Astrocyte (in vitro differentiated cells and primary cell): ENCODE data around the gene BSND. TPM values are rescaled to one million over a fixed set of nuclear protein-coding genes. Genes with fewer than 3 reads are reported as not detected.

ENCODE experiments used
- DNase-seq: peaks from one replicate; pipeline ENCODE4 v3.0.0-alpha.2; 2010; ENCODE audit warnings: low read depth
- FAIRE-seq: peaks from 2 replicates; lab custom pipeline; 2011; peaks lifted over from hg19 to GRCh38; lab: Jason Lieb, UNC
- H2AFZ ChIP-seq: 2 replicates; pipeline ENCODE4 v1.6.0; 2012; ENCODE audit warnings: low read depth, low read length, inconsistent platforms
- H3K27ac ChIP-seq: 2 replicates; pipeline ENCODE4 v1.5.1; 2011; ENCODE audit warnings: low read depth, low read length, inconsistent platforms
- H3K27me3 ChIP-seq: 2 replicates; pipeline ENCODE4 v1.6.0; 2011; ENCODE audit warnings: low read length, inconsistent platforms; ENCODE audit not compliant: insufficient read depth
- H3K36me3 ChIP-seq: 2 replicates; pipeline ENCODE4 v1.5.1; 2011; ENCODE audit warnings: low read length, inconsistent platforms; ENCODE audit not compliant: insufficient read depth
- H3K4me1 ChIP-seq: 2 replicates; pipeline ENCODE4 v1.5.1; 2011; ENCODE audit warnings: low read length, inconsistent platforms; ENCODE audit not compliant: insufficient read depth
- H3K4me2 ChIP-seq: 2 replicates; pipeline ENCODE4 v1.6.0; 2012; ENCODE audit warnings: low read length, inconsistent platforms
- H3K4me3 ChIP-seq: 2 replicates; pipeline ENCODE4 v1.5.1; 2011; ENCODE audit warnings: low read depth, mild to moderate bottlenecking, low read length, inconsistent platforms; ENCODE audit not compliant: insufficient read depth
- H3K79me2 ChIP-seq: 2 replicates; pipeline ENCODE4 v1.6.0; 2012; ENCODE audit warnings: mild to moderate bottlenecking, low read length, inconsistent platforms; ENCODE audit not compliant: insufficient read depth
- H3K9ac ChIP-seq: 2 replicates; pipeline ENCODE4 v1.6.0; 2012; ENCODE audit warnings: mild to moderate bottlenecking, low read length, inconsistent platforms
- H3K9me3 ChIP-seq: 2 replicates; pipeline ENCODE4 v1.5.1; 2012; ENCODE audit warnings: low read depth, mild to moderate bottlenecking, low read length, inconsistent platforms; ENCODE audit not compliant: insufficient read depth
- H4K20me1 ChIP-seq: 2 replicates; pipeline ENCODE4 v1.6.0; 2012; ENCODE audit warnings: low read length, inconsistent platforms; ENCODE audit not compliant: insufficient read depth
- H3K27ac Mint-ChIP-seq: one replicate; pipeline ENCODE4 v1.8.0; 2021; ENCODE audit warnings: mild to moderate bottlenecking, mixed read lengths; ENCODE audit not compliant: unreplicated experiment
- H3K27me3 Mint-ChIP-seq: one replicate; pipeline ENCODE4 v1.8.0; 2021; ENCODE audit warnings: low read depth, mixed read lengths; ENCODE audit not compliant: unreplicated experiment
- H3K36me3 Mint-ChIP-seq: one replicate; pipeline ENCODE4 v1.8.0; 2021; ENCODE audit warnings: low read depth, mixed read lengths; ENCODE audit not compliant: unreplicated experiment
- H3K4me1 Mint-ChIP-seq: one replicate; pipeline ENCODE4 v1.8.0; 2021; ENCODE audit warnings: low read depth, mixed read lengths; ENCODE audit not compliant: unreplicated experiment
- H3K4me3 Mint-ChIP-seq: one replicate; pipeline ENCODE4 v1.8.0; 2021; ENCODE audit warnings: mild to moderate bottlenecking, moderate library complexity, mixed read lengths; ENCODE audit not compliant: unreplicated experiment
- H3K9me3 Mint-ChIP-seq: one replicate; pipeline ENCODE4 v1.8.0; 2021; ENCODE audit warnings: mild to moderate bottlenecking, mixed read lengths; ENCODE audit not compliant: unreplicated experiment
- CTCF ChIP-seq: IDR thresholded peaks from 2 replicates; pipeline ENCODE4 v1.5.1; 2011; ENCODE audit warnings: low read depth, mild to moderate bottlenecking, inconsistent platforms, low read length, moderate library complexity; ENCODE audit not compliant: insufficient read depth
- EZH2 ChIP-seq: IDR thresholded peaks from 2 replicates; pipeline ENCODE4 v1.6.1; 2012; ENCODE audit warnings: mild to moderate bottlenecking, low read length, inconsistent platforms; ENCODE audit not compliant: insufficient read depth
- total RNA-seq: library from RNA; stranded (reverse); gene quantifications from 2 replicates; pipeline ENCODE4 v1.2.1, GENCODE V29; 2021

Gene BSND
- total RNA-seq, 1 donor from 2014 or later, result not detected

GRCh38 chr1:55051621-55052020 is 52.9 kb downstream of the BSND start:
- TF ChIP-seq EZH2, result no peak
- no peak for TF ChIP-seq CTCF
- no peak overlapping the region for H3K27ac Mint-ChIP-seq
- H3K4me3 Mint-ChIP-seq, result no peak overlapping the region
- FAIRE-seq, result no peak
- Histone ChIP-seq H3K27ac (no peak overlapping the region), H3K4me2 (no peak overlapping the region), H3K9me3 (no peaks in the 10 kb centered on the region), H3K79me2 (no peaks in the 10 kb centered on the region), H3K4me1 (peaks cover 5% of the 10 kb centered on the region), H3K36me3 (no peaks in the 10 kb centered on the region), H2AFZ (no peak overlapping the region), H3K4me3 (no peak overlapping the region), H3K9ac (no peak overlapping the region), H3K27me3 (no peaks in the 10 kb centered on the region), H4K20me1 (no peaks in the 10 kb centered on the region)
- H3K4me1 Mint-ChIP-seq, result peaks cover 4% of the 10 kb centered on the region
- H3K36me3 Mint-ChIP-seq, result no peaks in the 10 kb centered on the region
- no peak for DNase-seq
- H3K27me3 Mint-ChIP-seq, result peaks cover 28% of the 10 kb centered on the region
- no peaks in the 10 kb centered on the region for H3K9me3 Mint-ChIP-seq

- Histone ChIP-seq H3K36me3 (no peaks in the 10 kb centered on the region), H3K4me1 (peaks cover 5% of the 10 kb centered on the region), H2AFZ (no peak overlapping the region), H3K27me3 (no peaks in the 10 kb centered on the region), H3K9me3 (no peaks in the 10 kb centered on the region), H3K79me2 (no peaks in the 10 kb centered on the region), H3K4me3 (no peak overlapping the region), H3K27ac (no peak overlapping the region), H3K4me2 (no peak overlapping the region), H3K9ac (no peak overlapping the region), H4K20me1 (no peaks in the 10 kb centered on the region)
- TF ChIP-seq EZH2, result no peak
- no peak for TF ChIP-seq CTCF
- DNase-seq, result no peak
- no peaks in the 10 kb centered on the region for H3K9me3 Mint-ChIP-seq
- H3K4me3 Mint-ChIP-seq, result no peak overlapping the region
- H3K4me1 Mint-ChIP-seq, result peaks cover 4% of the 10 kb centered on the region
- H3K27ac Mint-ChIP-seq, result no peak overlapping the region
- peaks cover 22% of the 10 kb centered on the region for H3K27me3 Mint-ChIP-seq
- no peak for FAIRE-seq
- no peaks in the 10 kb centered on the region for H3K36me3 Mint-ChIP-seq
These were observed 53.7 kb downstream of the BSND start for GRCh38 chr1:55052221-55053142.
